ENCODE data around the gene DLG2.

Gene DLG2

GRCh38 chr11:84899740-84900139, 727.4 kb downstream of the DLG2 start:
- 0 out of 2 replicates have a peak, but pooled peaks have one; percentile 5 for TF ChIP-seq CTCF (IDR thresholded peaks at IDR 0.05; ENCODE audit: low read depth, low read length)
- no peak overlapping the region for H3K4me3 ChIP-seq (ENCODE audit: low read depth, low read length)

GRCh38 chr11:84899134-84899533, 728.0 kb downstream of the DLG2 start:
- no peak overlapping the region for H3K4me3 ChIP-seq (ENCODE audit: low read depth, low read length)

GRCh38 chr11:84894666-84895065, 732.5 kb downstream of the DLG2 start:
- H3K4me3 ChIP-seq (ENCODE audit: low read depth, low read length) = no peak overlapping the region
- no peak for TF ChIP-seq CTCF (IDR thresholded peaks at IDR 0.05; ENCODE audit: low read depth, low read length)

More at GRCh38 chr11:84899134-84899533, 728.0 kb downstream of the DLG2 start:
- no peak for TF ChIP-seq CTCF (IDR thresholded peaks at IDR 0.05; ENCODE audit: low read depth, low read length)

GRCh38 chr11:84890676-84891075, 736.5 kb downstream of the DLG2 start:
- TF ChIP-seq CTCF (IDR thresholded peaks at IDR 0.05; ENCODE audit: low read depth, low read length) = no peak
- no peak overlapping the region for H3K4me3 ChIP-seq (ENCODE audit: low read depth, low read length)

- no peak for TF ChIP-seq CTCF (IDR thresholded peaks at IDR 0.05; ENCODE audit: low read depth, low read length)
- H3K4me3 ChIP-seq (ENCODE audit: low read depth, low read length) = no peak overlapping the region
These were observed 737.6 kb downstream of the DLG2 start for GRCh38 chr11:84889556-84889955.

- no peak overlapping the region for H3K4me3 ChIP-seq (ENCODE audit: low read depth, low read length)
- TF ChIP-seq CTCF (IDR thresholded peaks at IDR 0.05; ENCODE audit: low read depth, low read length) = no peak
These were observed 740.0 kb downstream of the DLG2 start for GRCh38 chr11:84887055-84887629.

- H3K4me3 ChIP-seq (ENCODE audit: low read depth, low read length) = no peak overlapping the region
- TF ChIP-seq CTCF (IDR thresholded peaks at IDR 0.05; ENCODE audit: low read depth, low read length) = no peak
These were observed 740.8 kb downstream of the DLG2 start for GRCh38 chr11:84886344-84886743.

Measured in WI38 (cell line).